ENCODE measurements around the gene ZSWIM4. TPM values are rescaled to one million over a fixed set of nuclear protein-coding genes. Genes with fewer than 3 reads are reported as not detected.
A peak's percentile ranks its signal among the peaks of the same experiment; 100 is the strongest.

ZSWIM4 gene
- total and polyA plus RNA-seq, 9 donors, result 1.5 to 6.1 (median 4.5) TPM

DNA sequence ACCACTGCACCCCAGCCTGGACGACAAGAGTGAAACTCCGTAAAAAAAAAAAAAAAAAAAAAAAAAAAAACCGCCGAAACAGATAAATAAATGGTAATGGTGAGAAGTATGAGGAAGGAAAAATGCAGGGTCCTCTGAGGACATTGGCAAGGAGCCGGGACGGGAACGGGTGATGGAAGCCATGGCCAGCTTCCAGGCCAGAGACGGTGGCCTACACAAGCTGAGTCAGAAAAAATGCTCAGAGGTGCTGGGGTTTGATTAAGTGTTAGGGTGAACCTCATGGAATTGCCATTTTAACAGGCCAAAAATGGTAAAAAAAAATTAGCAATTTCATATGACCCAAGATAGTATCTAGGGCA, 866 bp upstream of the ZSWIM4 start:
- WGBS (ENCODE audit: insufficient coverage), result 4% methylated on average over 3 of the region's 8 CpGs
- Histone ChIP-seq H3K36me3 (ENCODE audit: control insufficient read depth, insufficient read depth, low read length) (no peaks in the 10 kb centered on the region), H3K27ac (ENCODE audit: low read length) (peak overlapping the region; percentile 85), H3K4me1 (ENCODE audit: control insufficient read depth, insufficient read depth, low read length) (peaks cover 25% of the 10 kb centered on the region), H3K4me3 (ENCODE audit: low read length) (peak overlapping the region; percentile 94), H3K9me3 (replicated peaks; ENCODE audit: control insufficient read depth, low read depth, low read length) (no peaks in the 10 kb centered on the region), H3K27me3 (ENCODE audit: control insufficient read depth, insufficient read depth, low read length) (no peaks in the 10 kb centered on the region)
- DNase-seq, result peak; percentile 87

DNA sequence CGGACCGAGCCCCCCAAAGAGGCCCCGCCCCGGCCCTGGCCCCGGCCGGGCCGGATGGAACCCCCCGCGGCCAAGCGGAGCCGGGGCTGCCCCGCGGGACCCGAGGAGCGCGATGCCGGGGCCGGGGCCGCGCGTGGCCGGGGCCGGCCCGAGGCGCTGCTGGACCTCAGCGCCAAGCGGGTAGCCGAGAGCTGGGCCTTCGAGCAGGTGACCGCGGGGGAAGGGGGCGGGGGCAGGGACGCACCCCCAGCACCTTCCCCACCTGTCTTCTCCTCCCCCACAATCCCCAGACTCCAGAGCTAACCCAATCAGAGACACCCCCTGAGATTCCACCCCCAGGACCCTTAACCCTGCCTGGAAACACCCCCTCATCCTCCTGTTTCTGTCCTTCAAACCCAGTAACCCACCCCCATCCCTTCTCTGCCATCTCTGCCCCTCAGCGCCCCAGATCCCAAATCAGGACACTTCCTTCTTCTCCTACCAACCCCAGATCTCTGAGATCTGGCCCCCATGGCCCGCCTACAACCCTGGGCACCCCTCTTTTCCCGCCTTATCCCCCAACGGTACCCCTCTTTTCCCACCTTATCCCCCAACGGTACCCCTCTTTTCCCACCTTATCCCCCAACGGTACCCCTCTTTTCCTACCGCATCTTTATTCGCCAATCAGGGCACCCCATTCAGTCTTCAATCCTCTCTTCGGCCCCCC, 505 bp downstream of the ZSWIM4 start:
- peak; percentile 60 for DNase-seq
- 2% methylated on average over 36 of the region's 42 CpGs for WGBS (ENCODE audit: insufficient coverage)
- Histone ChIP-seq H3K9me3 (replicated peaks; ENCODE audit: control insufficient read depth, low read depth, low read length) (no peaks in the 10 kb centered on the region), H3K36me3 (ENCODE audit: control insufficient read depth, insufficient read depth, low read length) (peaks cover 5% of the 10 kb centered on the region), H3K4me1 (ENCODE audit: control insufficient read depth, insufficient read depth, low read length) (peaks cover 25% of the 10 kb centered on the region), H3K27me3 (ENCODE audit: control insufficient read depth, insufficient read depth, low read length) (no peaks in the 10 kb centered on the region), H3K4me3 (ENCODE audit: low read length) (peak overlapping the region; percentile 61), H3K27ac (ENCODE audit: low read length) (peak overlapping the region; percentile 85)

DNA sequence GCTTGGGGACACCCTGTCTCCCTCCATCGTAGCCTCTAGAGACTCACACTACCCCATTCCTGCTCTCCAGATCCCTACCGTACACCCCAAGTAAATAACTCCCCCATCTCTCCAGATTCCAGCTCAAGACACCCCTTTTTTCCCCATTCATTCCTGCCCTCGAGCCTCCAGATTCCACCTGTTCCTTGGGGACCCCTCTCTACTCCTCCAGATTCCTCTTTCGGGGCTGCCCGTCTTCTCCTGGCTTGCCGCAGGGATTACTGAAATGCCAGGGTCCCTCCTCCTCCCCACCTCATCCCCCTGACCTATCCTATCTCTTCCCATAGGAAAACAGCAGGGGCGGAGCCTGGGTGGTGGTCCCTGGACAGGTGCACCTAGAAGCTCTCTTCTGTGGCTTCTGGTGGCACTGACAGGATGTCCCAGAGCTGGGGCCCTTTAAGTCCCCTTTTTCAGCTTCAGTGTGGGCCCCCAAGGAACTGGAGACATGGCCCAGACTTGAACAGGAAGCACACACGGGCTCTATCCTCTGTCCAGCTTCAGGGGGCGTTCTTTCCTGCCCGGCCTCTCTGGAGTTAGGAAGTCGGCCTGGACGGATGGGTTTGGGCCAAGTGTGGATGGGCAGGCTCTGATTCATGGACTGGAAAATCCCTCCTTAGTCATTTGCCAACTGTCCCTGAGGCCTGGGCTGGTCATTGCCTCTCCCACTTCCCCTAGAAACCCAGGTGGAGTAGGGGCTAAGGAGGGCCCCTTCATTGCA, 1.2 kb downstream of the ZSWIM4 start:
- Histone ChIP-seq H3K36me3 (ENCODE audit: control insufficient read depth, insufficient read depth, low read length) (peaks cover 9% of the 10 kb centered on the region), H3K27me3 (ENCODE audit: control insufficient read depth, insufficient read depth, low read length) (no peaks in the 10 kb centered on the region), H3K27ac (ENCODE audit: low read length) (peak overlapping the region; percentile 85), H3K4me3 (ENCODE audit: low read length) (peak overlapping the region; percentile 61), H3K9me3 (replicated peaks; ENCODE audit: control insufficient read depth, low read depth, low read length) (no peaks in the 10 kb centered on the region), H3K4me1 (ENCODE audit: control insufficient read depth, insufficient read depth, low read length) (peaks cover 25% of the 10 kb centered on the region)
- 14% methylated on average over 7 of the region's 12 CpGs for WGBS (ENCODE audit: insufficient coverage)
- DNase-seq, result peak; percentile 82

DNA sequence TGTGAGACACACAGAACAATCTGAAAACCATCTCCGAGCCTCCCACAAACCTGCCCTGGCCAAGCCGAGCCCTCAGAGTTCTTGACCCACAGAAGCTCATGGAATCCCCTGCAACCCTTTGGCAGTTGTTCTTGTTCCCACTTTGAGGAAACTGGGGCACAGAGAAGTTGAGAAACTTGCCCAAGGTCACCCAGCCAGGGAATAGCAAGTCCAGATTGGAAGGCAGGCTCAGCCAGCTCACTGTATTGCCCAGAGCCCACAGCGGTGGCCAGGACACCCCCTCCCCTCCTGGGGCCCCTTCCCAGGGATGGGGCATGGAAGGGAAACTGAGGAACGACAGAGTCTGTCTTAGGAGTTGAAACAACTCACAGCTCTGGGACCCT, 1.8 kb downstream of the ZSWIM4 start:
- no peak for DNase-seq
- 30% methylated on average over 2 of the region's 4 CpGs for WGBS (ENCODE audit: insufficient coverage)
- Histone ChIP-seq H3K27me3 (ENCODE audit: control insufficient read depth, insufficient read depth, low read length) (no peaks in the 10 kb centered on the region), H3K36me3 (ENCODE audit: control insufficient read depth, insufficient read depth, low read length) (peaks cover 9% of the 10 kb centered on the region), H3K4me3 (ENCODE audit: low read length) (no peak overlapping the region), H3K9me3 (replicated peaks; ENCODE audit: control insufficient read depth, low read depth, low read length) (no peaks in the 10 kb centered on the region), H3K4me1 (ENCODE audit: control insufficient read depth, insufficient read depth, low read length) (peaks cover 25% of the 10 kb centered on the region), H3K27ac (ENCODE audit: low read length) (peak overlapping the region; percentile 85)

- H3K27ac ChIP-seq (ENCODE audit: low read length), result no peak overlapping the region
- H3K4me1 ChIP-seq (ENCODE audit: control insufficient read depth, insufficient read depth, low read length), result peaks cover 25% of the 10 kb centered on the region
- DNase-seq, result no peak
- 83% methylated on average over 1 of the region's 7 CpGs for WGBS (ENCODE audit: insufficient coverage)
- H3K9me3 ChIP-seq (replicated peaks; ENCODE audit: control insufficient read depth, low read depth, low read length), result no peaks in the 10 kb centered on the region
- no peak overlapping the region for H3K4me3 ChIP-seq (ENCODE audit: low read length)
- H3K27me3 ChIP-seq (ENCODE audit: control insufficient read depth, insufficient read depth, low read length), result no peaks in the 10 kb centered on the region
- H3K36me3 ChIP-seq (ENCODE audit: control insufficient read depth, insufficient read depth, low read length), result peaks cover 12% of the 10 kb centered on the region
Measured at GRCh38 chr19:13797870-13798269, 2.6 kb downstream of the ZSWIM4 start.

- peaks cover 14% of the 10 kb centered on the region for H3K36me3 ChIP-seq (ENCODE audit: control insufficient read depth, insufficient read depth, low read length)
- H3K4me1 ChIP-seq (ENCODE audit: control insufficient read depth, insufficient read depth, low read length), result peaks cover 19% of the 10 kb centered on the region
- no peak for DNase-seq
- 93% methylated on average over 15 of the region's 22 CpGs for WGBS (ENCODE audit: insufficient coverage)
- no peaks in the 10 kb centered on the region for H3K9me3 ChIP-seq (replicated peaks; ENCODE audit: control insufficient read depth, low read depth, low read length)
- no peak overlapping the region for H3K27ac ChIP-seq (ENCODE audit: low read length)
- H3K27me3 ChIP-seq (ENCODE audit: control insufficient read depth, insufficient read depth, low read length), result no peaks in the 10 kb centered on the region
- H3K4me3 ChIP-seq (ENCODE audit: low read length), result no peak overlapping the region
Measured at GRCh38 chr19:13799669-13800068, 4.4 kb downstream of the ZSWIM4 start.

DNA sequence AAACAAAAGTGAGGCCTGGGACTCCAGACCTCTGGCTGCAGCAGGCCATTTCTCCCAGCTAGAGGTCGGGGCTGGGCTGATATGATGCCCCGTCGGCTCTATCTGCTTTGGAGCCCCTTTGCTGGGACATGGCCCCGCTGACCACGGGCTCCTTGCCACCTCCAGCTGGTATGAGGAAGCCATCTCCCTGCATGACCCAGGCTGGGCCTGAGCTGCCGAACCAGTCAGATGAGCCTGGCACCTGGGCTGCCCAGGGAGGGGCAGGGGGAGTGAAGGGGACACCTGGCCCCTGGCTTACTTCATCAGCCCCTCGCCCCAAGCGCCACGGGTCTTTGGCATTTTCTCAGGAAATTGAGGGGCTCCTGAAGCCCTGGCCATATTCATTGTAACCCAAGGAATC, 7.8 kb downstream of the ZSWIM4 start:
- WGBS (ENCODE audit: insufficient coverage), result 81% methylated on average over 5 of the region's 9 CpGs
- DNase-seq, result no peak
- Histone ChIP-seq H3K4me3 (ENCODE audit: low read length) (no peak overlapping the region), H3K27ac (ENCODE audit: low read length) (no peak overlapping the region), H3K36me3 (ENCODE audit: control insufficient read depth, insufficient read depth, low read length) (peaks cover 34% of the 10 kb centered on the region), H3K4me1 (ENCODE audit: control insufficient read depth, insufficient read depth, low read length) (no peaks in the 10 kb centered on the region), H3K9me3 (replicated peaks; ENCODE audit: control insufficient read depth, low read depth, low read length) (no peaks in the 10 kb centered on the region), H3K27me3 (ENCODE audit: control insufficient read depth, insufficient read depth, low read length) (no peaks in the 10 kb centered on the region)

- DNase-seq, result no peak
- H3K27ac ChIP-seq (ENCODE audit: low read length), result no peak overlapping the region
- peaks cover 45% of the 10 kb centered on the region for H3K36me3 ChIP-seq (ENCODE audit: control insufficient read depth, insufficient read depth, low read length)
- no peaks in the 10 kb centered on the region for H3K9me3 ChIP-seq (replicated peaks; ENCODE audit: control insufficient read depth, low read depth, low read length)
- WGBS (ENCODE audit: insufficient coverage), result 68% methylated on average over 35 of the region's 35 CpGs
- H3K4me1 ChIP-seq (ENCODE audit: control insufficient read depth, insufficient read depth, low read length), result no peaks in the 10 kb centered on the region
- H3K4me3 ChIP-seq (ENCODE audit: low read length), result no peak overlapping the region
- no peaks in the 10 kb centered on the region for H3K27me3 ChIP-seq (ENCODE audit: control insufficient read depth, insufficient read depth, low read length)
Measured at GRCh38 chr19:13804830-13805683, 9.8 kb downstream of the ZSWIM4 start.

DNA sequence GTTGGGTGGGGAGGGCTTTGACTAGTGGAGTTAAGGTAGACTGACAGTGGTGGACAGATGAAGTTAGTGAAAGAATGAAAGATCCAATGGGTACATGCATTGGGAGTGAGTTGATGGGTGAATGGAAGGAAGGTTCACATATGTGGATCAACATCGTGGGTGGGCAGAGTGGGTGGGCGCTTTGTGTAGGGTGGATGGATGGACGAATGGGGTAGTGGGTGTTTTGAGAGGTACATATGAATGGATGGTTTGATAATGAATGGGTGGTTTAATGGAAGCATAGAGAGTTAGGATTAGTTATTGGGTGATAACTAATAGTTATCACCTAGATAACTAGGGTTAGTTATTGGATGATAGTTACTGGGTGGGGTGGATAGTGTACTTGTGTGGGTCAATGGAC, 11.5 kb downstream of the ZSWIM4 start:
- no peaks in the 10 kb centered on the region for H3K4me1 ChIP-seq (ENCODE audit: control insufficient read depth, insufficient read depth, low read length)
- WGBS (ENCODE audit: insufficient coverage), result 96% methylated on average over 3 of the region's 3 CpGs
- peaks cover 43% of the 10 kb centered on the region for H3K36me3 ChIP-seq (ENCODE audit: control insufficient read depth, insufficient read depth, low read length)
- H3K9me3 ChIP-seq (replicated peaks; ENCODE audit: control insufficient read depth, low read depth, low read length), result no peaks in the 10 kb centered on the region
- H3K27ac ChIP-seq (ENCODE audit: low read length), result no peak overlapping the region
- no peak overlapping the region for H3K4me3 ChIP-seq (ENCODE audit: low read length)
- no peak for DNase-seq
- no peaks in the 10 kb centered on the region for H3K27me3 ChIP-seq (ENCODE audit: control insufficient read depth, insufficient read depth, low read length)

DNA sequence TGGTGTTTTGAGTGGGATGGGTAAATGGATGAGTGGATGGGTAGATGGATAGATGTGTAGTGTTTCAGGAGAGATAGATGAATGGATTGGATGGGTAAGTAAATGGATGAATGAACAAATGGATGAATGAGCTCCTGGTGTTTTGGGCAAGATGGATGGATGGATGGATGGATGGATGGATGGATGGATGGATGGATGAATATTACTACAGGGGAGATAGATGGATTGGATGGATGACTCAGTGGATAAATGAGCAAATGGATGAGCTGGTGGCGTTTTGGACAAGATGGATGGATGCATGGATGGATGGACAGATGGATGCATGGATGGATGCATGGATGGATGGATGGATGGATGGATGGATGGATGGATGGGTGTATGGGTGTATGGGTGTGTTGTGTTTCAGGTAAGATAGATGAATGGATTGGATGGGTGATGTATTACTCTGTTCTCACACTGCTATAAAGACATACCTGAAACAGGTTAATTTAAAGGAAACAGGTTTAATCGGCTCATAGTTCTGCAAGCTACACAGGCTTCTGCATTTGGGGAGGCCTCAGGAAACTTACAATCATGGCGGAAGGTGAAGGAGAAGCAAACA, 12.3 kb downstream of the ZSWIM4 start:
- Histone ChIP-seq H3K27me3 (ENCODE audit: control insufficient read depth, insufficient read depth, low read length) (no peaks in the 10 kb centered on the region), H3K27ac (ENCODE audit: low read length) (no peak overlapping the region), H3K4me1 (ENCODE audit: control insufficient read depth, insufficient read depth, low read length) (no peaks in the 10 kb centered on the region), H3K9me3 (replicated peaks; ENCODE audit: control insufficient read depth, low read depth, low read length) (no peaks in the 10 kb centered on the region), H3K36me3 (ENCODE audit: control insufficient read depth, insufficient read depth, low read length) (peaks cover 43% of the 10 kb centered on the region), H3K4me3 (ENCODE audit: low read length) (no peak overlapping the region)
- WGBS (ENCODE audit: insufficient coverage), result 96% methylated on average over 2 of the region's 3 CpGs
- DNase-seq, result no peak

Measured in muscle of leg (tissue), 11 donors.